Peyer's patch (tissue), 4 donors: ENCODE data around the gene ELF1. TPM values are rescaled to one million over a fixed set of nuclear protein-coding genes. Genes with fewer than 3 reads are reported as not detected.
A peak's percentile ranks its signal among the peaks of the same experiment; 100 is the strongest.
"Not testable (repeated sequence)": the region's sequence is repeated elsewhere in the genome, so short reads cannot be mapped to it uniquely, and the experiment has no call there.

Experiments used
- DNase-seq, 3 donors: peaks; one replicate each; pipeline ENCODE4 v3.0.0-alpha.2; 2017 to 2019
- H3K27ac ChIP-seq, 4 donors: fragments of 200-600 bp; sonication (generic); one replicate each; pipeline ENCODE4 v1.5.1; 2016 to 2019
- H3K27me3 ChIP-seq, 2 donors: fragments of 200-600 bp; sonication (generic); one replicate each; pipeline ENCODE4 v1.5.1; 2019
- H3K36me3 ChIP-seq, 3 donors: fragments of 200-600 bp; sonication (generic); one replicate each; pipeline ENCODE4 v1.5.1; 2016 to 2019
- H3K4me1 ChIP-seq, 4 donors: fragments of 200-600 bp; sonication (generic); one replicate each; pipeline ENCODE4 v1.5.1; 2016 to 2019
- H3K4me3 ChIP-seq, 4 donors: fragments of 200-600 bp; sonication (generic); 1 replicate in 3 of 4; 2 replicates in 1 of 4; pipeline ENCODE4 v1.5.1; 2016 to 2019; ENCODE audit warnings: mild to moderate bottlenecking in 1 of 4
- H3K9me3 ChIP-seq, 4 donors: fragments of 200-600 bp; sonication (generic); one replicate each; pipeline ENCODE4 v1.5.1; 2016 to 2019; ENCODE audit warnings: mild to moderate bottlenecking in 1 of 4
- CTCF ChIP-seq, 6 experiments: fragments of 450-650 bp in 4 of 6; fragments of 200-600 bp in 2 of 6; sonication (generic) in 1 of 6; IDR thresholded peaks; one replicate each; pipeline ENCODE4 v1.5.1; 2017 to 2019; ENCODE audit warnings: antibody characterized with exemption in 6 of 6, mild to moderate bottlenecking in 3 of 6, moderate library complexity in 1 of 6
- POLR2A ChIP-seq, 2 donors: fragments of 450-650 bp; IDR thresholded peaks; one replicate each; pipeline ENCODE4 v1.5.1; 2017; ENCODE audit warnings: antibody characterized with exemption in 2 of 2, mild to moderate bottlenecking in 2 of 2, moderate library complexity in 2 of 2
- total RNA-seq, 4 donors: library from RNA; depleted of rRNA; stranded (reverse); fragments of >200 nt; gene quantifications; one replicate each; pipeline ENCODE4 v1.1.0, GENCODE V29; 2016

The ELF1 gene
- total RNA-seq, 4 donors from 2014 or later: 77.7 to 145 (median 106) TPM

GRCh38 chr13:40923867-40924266, 95.2 kb downstream of the ELF1 start:
- Histone ChIP-seq H3K4me3 (no peak overlapping the region), H3K36me3 (peaks cover 0 to 6% (median 0%) of the 10 kb centered on the region in 3 donors), H3K27me3 (no peaks in the 10 kb centered on the region), H3K4me1 (peaks cover 0 to 14% (median 0%) of the 10 kb centered on the region in 4 donors), H3K27ac (no peak overlapping the region), H3K9me3 (no peaks in the 10 kb centered on the region)
- DNase-seq: no peak
- TF ChIP-seq CTCF (IDR thresholded peaks at IDR 0.05): no peak
- no peak for TF ChIP-seq POLR2A (IDR thresholded peaks at IDR 0.05)

- DNase-seq: peak in 2 of 3 donors; percentile 81 to 82
- TF ChIP-seq POLR2A (IDR thresholded peaks at IDR 0.05): no peak
- TF ChIP-seq CTCF (IDR thresholded peaks at IDR 0.05): no peak
- H3K4me3 ChIP-seq: no peak overlapping the region
- H3K4me1 ChIP-seq: peaks cover 0 to 14% (median 0%) of the 10 kb centered on the region in 4 donors
- H3K27ac ChIP-seq: peak overlapping the region in 3 of 4 donors; percentile 61 to 78 (median 66)
- H3K36me3 ChIP-seq: no peaks in the 10 kb centered on the region
- H3K27me3 ChIP-seq: no peaks in the 10 kb centered on the region
- H3K9me3 ChIP-seq: no peaks in the 10 kb centered on the region
Measured at GRCh38 chr13:40922437-40923040, 96.6 kb downstream of the ELF1 start.

- peak overlapping the region; percentile 55 to 79 (median 72) for H3K4me3 ChIP-seq
- no peak for TF ChIP-seq CTCF (IDR thresholded peaks at IDR 0.05)
- no peak for TF ChIP-seq POLR2A (IDR thresholded peaks at IDR 0.05)
- no peaks in the 10 kb centered on the region for H3K27me3 ChIP-seq
- no peaks in the 10 kb centered on the region for H3K36me3 ChIP-seq
- H3K9me3 ChIP-seq: no peaks in the 10 kb centered on the region
- peak overlapping the region; percentile 78 to 93 (median 83) for H3K27ac ChIP-seq
- H3K4me1 ChIP-seq: peaks cover 0 to 14% (median 0%) of the 10 kb centered on the region in 4 donors
- no peak for DNase-seq
Measured at GRCh38 chr13:40920826-40921225, 98.3 kb downstream of the ELF1 start.

- not testable (repeated sequence) for DNase-seq, H3K27ac ChIP-seq
- peak overlapping the region in 1 of 4 donors; percentile 79 for H3K4me3 ChIP-seq
Measured at GRCh38 chr13:40919901-40920300, 99.2 kb downstream of the ELF1 start.

GRCh38 chr13:40916207-40916998, 102.7 kb downstream of the ELF1 start:
- no peak overlapping the region for H3K27ac ChIP-seq

More at GRCh38 chr13:40919901-40920300, 99.2 kb downstream of the ELF1 start:
- H3K9me3 ChIP-seq, H3K36me3 ChIP-seq, H3K27me3 ChIP-seq: not testable (repeated sequence)
- peaks cover 0 to 19% (median 0%) of the 10 kb centered on the region in 4 donors for H3K4me1 ChIP-seq

GRCh38 chr13:40914863-40915262, 104.3 kb downstream of the ELF1 start:
- H3K4me1 ChIP-seq, DNase-seq, H3K27me3 ChIP-seq, H3K9me3 ChIP-seq, H3K4me3 ChIP-seq, H3K36me3 ChIP-seq: not testable (repeated sequence)
- peak overlapping the region in 2 of 4 donors; percentile 37 to 45 for H3K27ac ChIP-seq

More at GRCh38 chr13:40916207-40916998, 102.7 kb downstream of the ELF1 start:
- Histone ChIP-seq H3K4me3 (no peak overlapping the region), H3K27me3 (no peaks in the 10 kb centered on the region), H3K4me1 (peaks cover 0 to 19% (median 0%) of the 10 kb centered on the region in 4 donors), H3K36me3 (no peaks in the 10 kb centered on the region), H3K9me3 (no peaks in the 10 kb centered on the region)
- TF ChIP-seq POLR2A (IDR thresholded peaks at IDR 0.05): no peak
- no peak for TF ChIP-seq CTCF (IDR thresholded peaks at IDR 0.05)
- no peak for DNase-seq
